ENCODE results near the gene ITM2B.

ITM2B gene

DNA sequence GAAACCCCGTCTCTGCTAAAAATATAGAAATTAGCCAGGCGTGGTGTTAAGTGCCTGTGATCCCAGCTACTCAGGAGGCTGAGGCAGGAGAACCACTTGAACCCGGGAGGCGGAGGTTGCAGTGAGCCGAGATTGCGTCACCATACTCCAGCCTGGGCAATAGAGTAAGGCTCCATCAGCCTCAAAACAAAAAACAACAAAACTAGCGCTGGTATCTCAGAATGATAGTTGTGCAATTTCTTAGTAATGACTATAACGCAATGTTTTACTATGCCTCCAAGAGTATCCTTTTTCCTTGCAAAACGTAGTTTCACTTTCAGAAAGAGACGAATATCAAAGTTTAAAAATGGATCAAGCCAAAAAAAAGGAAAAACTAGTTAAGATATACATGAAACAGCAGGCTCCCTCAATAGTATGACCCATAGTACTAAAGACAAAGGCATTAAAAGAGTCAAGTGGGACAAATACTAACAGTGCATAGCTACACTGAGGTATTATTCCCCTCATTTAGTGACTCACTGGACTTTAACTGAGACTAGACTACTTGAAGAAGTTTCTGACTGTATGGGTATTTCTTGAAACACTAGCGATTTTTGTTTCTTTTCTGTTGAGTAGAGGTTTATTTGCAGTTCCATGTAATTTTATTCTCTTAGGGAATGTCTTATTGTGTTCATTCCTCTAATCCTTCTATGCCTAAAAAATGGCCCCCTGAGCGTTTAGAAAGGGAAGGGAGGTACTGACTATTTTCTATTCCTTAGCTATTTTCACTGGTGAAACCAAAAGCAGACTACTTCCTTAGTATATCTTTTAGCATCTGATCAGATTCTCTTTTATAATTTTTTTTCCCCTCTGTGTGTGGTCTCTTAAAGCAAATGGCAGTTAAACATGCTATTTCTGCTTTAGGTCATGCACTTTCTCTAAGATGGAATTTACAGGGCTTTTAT is 10.4 kb upstream of the ITM2B start:
- no peak for TF ChIP-seq CREB1 (IDR thresholded peaks at IDR 0.05; ENCODE audit: low read depth)
- no peak for TF ChIP-seq CEBPB (IDR thresholded peaks at IDR 0.05)
- no peak for TF ChIP-seq TEAD4 (IDR thresholded peaks at IDR 0.05)
- no peak for TF ChIP-seq TAF1 (IDR thresholded peaks at IDR 0.05; ENCODE audit: low read depth)
- TF ChIP-seq, protein P1, sequence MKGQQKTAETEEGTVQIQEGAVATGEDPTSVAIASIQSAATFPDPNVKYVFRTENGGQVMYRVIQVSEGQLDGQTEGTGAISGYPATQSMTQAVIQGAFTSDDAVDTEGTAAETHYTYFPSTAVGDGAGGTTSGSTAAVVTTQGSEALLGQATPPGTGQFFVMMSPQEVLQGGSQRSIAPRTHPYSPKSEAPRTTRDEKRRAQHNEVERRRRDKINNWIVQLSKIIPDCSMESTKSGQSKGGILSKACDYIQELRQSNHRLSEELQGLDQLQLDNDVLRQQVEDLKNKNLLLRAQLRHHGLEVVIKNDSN (IDR thresholded peaks at IDR 0.05), result no peak
- no peak for TF ChIP-seq RAD21 (IDR thresholded peaks at IDR 0.05; ENCODE audit: low read depth)
- TF ChIP-seq NFIC (IDR thresholded peaks at IDR 0.05), result no peak
- TF ChIP-seq, protein P2, sequence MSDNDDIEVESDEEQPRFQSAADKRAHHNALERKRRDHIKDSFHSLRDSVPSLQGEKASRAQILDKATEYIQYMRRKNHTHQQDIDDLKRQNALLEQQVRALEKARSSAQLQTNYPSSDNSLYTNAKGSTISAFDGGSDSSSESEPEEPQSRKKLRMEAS (IDR thresholded peaks at IDR 0.05), result no peak
- no peak for TF ChIP-seq EP300 (IDR thresholded peaks at IDR 0.05; ENCODE audit: borderline replicate concordance)
- TF ChIP-seq, protein P3, sequence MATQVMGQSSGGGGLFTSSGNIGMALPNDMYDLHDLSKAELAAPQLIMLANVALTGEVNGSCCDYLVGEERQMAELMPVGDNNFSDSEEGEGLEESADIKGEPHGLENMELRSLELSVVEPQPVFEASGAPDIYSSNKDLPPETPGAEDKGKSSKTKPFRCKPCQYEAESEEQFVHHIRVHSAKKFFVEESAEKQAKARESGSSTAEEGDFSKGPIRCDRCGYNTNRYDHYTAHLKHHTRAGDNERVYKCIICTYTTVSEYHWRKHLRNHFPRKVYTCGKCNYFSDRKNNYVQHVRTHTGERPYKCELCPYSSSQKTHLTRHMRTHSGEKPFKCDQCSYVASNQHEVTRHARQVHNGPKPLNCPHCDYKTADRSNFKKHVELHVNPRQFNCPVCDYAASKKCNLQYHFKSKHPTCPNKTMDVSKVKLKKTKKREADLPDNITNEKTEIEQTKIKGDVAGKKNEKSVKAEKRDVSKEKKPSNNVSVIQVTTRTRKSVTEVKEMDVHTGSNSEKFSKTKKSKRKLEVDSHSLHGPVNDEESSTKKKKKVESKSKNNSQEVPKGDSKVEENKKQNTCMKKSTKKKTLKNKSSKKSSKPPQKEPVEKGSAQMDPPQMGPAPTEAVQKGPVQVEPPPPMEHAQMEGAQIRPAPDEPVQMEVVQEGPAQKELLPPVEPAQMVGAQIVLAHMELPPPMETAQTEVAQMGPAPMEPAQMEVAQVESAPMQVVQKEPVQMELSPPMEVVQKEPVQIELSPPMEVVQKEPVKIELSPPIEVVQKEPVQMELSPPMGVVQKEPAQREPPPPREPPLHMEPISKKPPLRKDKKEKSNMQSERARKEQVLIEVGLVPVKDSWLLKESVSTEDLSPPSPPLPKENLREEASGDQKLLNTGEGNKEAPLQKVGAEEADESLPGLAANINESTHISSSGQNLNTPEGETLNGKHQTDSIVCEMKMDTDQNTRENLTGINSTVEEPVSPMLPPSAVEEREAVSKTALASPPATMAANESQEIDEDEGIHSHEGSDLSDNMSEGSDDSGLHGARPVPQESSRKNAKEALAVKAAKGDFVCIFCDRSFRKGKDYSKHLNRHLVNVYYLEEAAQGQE (IDR thresholded peaks at IDR 0.05; ENCODE audit: low read depth), result no peak
- TF ChIP-seq TCF12 (IDR thresholded peaks at IDR 0.05; ENCODE audit: low read depth), result no peak
- no peak for TF ChIP-seq EGR1 (IDR thresholded peaks at IDR 0.05)
- no peak for TF ChIP-seq ZBTB7A (IDR thresholded peaks at IDR 0.05; ENCODE audit: low read depth)
- TF ChIP-seq YY1 (IDR thresholded peaks at IDR 0.05; ENCODE audit: low read depth), result no peak
- TF ChIP-seq FOXM1 (IDR thresholded peaks at IDR 0.05; ENCODE audit: borderline replicate concordance, low read depth), result no peak

DNA sequence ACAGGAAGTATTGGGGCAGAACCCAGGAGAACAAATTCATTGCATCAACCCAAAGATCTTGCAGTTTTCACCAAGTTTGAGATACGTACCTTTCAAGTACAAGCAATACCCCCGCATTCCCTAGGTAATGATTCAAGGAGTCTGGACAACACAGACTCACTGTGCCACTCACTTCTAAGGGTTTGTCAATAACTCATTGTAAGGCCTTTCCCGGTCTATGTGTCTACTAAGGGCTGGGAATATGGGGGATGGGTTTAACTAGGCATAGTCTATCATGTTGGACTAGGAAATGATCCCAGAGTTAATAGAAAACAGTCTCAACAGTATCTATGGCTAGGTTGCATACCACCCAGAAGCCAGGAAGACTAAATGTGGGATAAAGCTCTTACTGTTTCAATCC is 8.3 kb upstream of the ITM2B start:
- TF ChIP-seq TEAD4 (IDR thresholded peaks at IDR 0.05) (no peak), RAD21 (IDR thresholded peaks at IDR 0.05; ENCODE audit: low read depth) (no peak), ZBTB7A (IDR thresholded peaks at IDR 0.05; ENCODE audit: low read depth) (no peak), FOXM1 (IDR thresholded peaks at IDR 0.05; ENCODE audit: borderline replicate concordance, low read depth) (no peak), TAF1 (IDR thresholded peaks at IDR 0.05; ENCODE audit: low read depth) (no peak), NFIC (IDR thresholded peaks at IDR 0.05) (no peak), CEBPB (IDR thresholded peaks at IDR 0.05) (no peak), TCF12 (IDR thresholded peaks at IDR 0.05; ENCODE audit: low read depth) (no peak), EP300 (IDR thresholded peaks at IDR 0.05; ENCODE audit: borderline replicate concordance) (no peak), YY1 (IDR thresholded peaks at IDR 0.05; ENCODE audit: low read depth) (no peak), EGR1 (IDR thresholded peaks at IDR 0.05) (no peak), CREB1 (IDR thresholded peaks at IDR 0.05; ENCODE audit: low read depth) (no peak)
- TF ChIP-seq, protein P3 (IDR thresholded peaks at IDR 0.05; ENCODE audit: low read depth), result no peak
- TF ChIP-seq, protein P1 (IDR thresholded peaks at IDR 0.05), result no peak
- TF ChIP-seq, protein P2 (IDR thresholded peaks at IDR 0.05), result no peak

DNA sequence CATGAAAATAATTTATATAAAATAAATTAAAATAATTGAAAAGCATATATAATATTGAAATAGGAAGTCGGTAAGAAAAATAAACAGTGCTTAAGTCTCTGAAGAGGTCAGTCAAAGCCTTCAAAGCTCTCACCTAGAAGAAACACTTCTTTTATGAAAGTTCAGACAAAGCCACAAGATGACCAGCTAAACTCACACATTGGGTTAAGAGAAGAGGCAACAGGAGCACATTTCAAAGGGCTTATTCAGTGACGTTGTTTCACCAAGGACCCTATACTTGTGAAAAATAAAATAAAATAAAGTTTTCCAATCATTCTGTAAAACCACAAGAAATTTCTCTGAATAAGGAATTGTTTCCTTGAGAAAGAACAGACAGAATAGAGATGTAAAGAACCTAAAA is 2.5 kb upstream of the ITM2B start:
- TF ChIP-seq, protein P1 (IDR thresholded peaks at IDR 0.05), result no peak

DNA sequence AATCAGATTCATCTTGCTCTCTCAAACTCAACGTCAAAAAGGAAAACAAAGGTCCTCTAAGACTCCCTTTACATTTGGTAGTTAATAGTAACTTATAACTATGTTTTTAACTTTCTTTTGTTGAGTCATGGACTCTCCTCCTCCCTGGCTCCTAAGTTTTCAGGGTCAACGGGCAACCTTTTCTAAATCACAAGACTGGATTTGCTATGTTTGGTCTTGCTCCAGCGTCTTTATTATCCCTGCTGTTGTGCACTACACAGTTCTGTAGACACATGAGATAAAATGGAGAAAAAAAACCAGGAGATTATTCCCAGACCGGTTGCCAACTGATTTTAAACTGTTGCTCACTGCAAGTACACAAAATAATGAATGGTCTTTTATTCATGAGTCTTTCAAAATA is 1.9 kb upstream of the ITM2B start:
- no peak for TF ChIP-seq EP300 (IDR thresholded peaks at IDR 0.05; ENCODE audit: borderline replicate concordance)

DNA sequence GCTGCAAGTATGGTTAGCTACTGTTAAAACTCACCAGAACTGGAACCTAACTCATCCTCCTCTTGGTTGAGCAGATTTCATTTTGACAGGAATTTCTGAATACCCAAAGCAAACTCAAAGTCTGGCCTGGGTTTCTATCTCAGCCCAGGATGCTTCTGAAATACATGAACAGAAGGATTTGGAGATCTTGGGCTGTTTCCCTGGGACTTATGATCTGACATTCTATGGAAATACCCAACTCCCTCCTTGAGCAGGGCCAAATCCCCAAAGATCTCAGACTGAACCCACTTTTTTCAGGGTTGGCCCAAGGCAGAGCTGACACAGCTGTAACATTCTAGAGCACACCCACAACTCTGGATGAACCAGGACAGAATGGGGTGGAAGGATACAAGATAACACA is 1.1 kb upstream of the ITM2B start:
- no peak for TF ChIP-seq EP300 (IDR thresholded peaks at IDR 0.05; ENCODE audit: borderline replicate concordance)
- no peak for TF ChIP-seq CEBPB (IDR thresholded peaks at IDR 0.05)
- TF ChIP-seq, protein P1 (IDR thresholded peaks at IDR 0.05), result no peak
- TF ChIP-seq FOXM1 (IDR thresholded peaks at IDR 0.05; ENCODE audit: borderline replicate concordance, low read depth), result no peak
- no peak for TF ChIP-seq YY1 (IDR thresholded peaks at IDR 0.05; ENCODE audit: low read depth)
- no peak for TF ChIP-seq TEAD4 (IDR thresholded peaks at IDR 0.05)
